Breast epithelium (tissue), 3 donors: Measurements from ENCODE around the gene OR5AU1.

Source experiments
- CTCF ChIP-seq, 3 donors: fragments of 450-650 bp; IDR thresholded peaks; one replicate each; pipeline ENCODE4 v1.5.1; 2016 to 2017; ENCODE audit warnings: antibody characterized with exemption in 3 of 3, mild to moderate bottlenecking in 3 of 3, moderate library complexity in 3 of 3
- POLR2A ChIP-seq: fragments of 450-650 bp; IDR thresholded peaks from one replicate; pipeline ENCODE4 v1.6.1; 2016; ENCODE audit warnings: antibody characterized with exemption, mild to moderate bottlenecking, moderate library complexity

- no peak for TF ChIP-seq POLR2A
- no peak for TF ChIP-seq CTCF (IDR thresholded peaks at IDR 0.05)
These were observed 8.0 kb upstream of the OR5AU1 start for GRCh38 chr14:21163871-21164291.
